PC-9 (cell line): ENCODE data around the gene TRIM61.
"Not testable (repeated sequence)": the region's sequence is repeated elsewhere in the genome, so short reads cannot be mapped to it uniquely, and the experiment has no call there.

Experiments used
- CTCF ChIP-seq: fragments of 200-600 bp; sonication (generic); conservative IDR thresholded peaks from 2 replicates; pipeline ENCODE4 v1.6.1; 2017; ENCODE audit warnings: mixed run types, antibody characterized with exemption, mild to moderate bottlenecking, moderate library complexity
- EZH2 ChIP-seq: fragments of 200-600 bp; sonication (generic); IDR thresholded peaks from 2 replicates; pipeline ENCODE4 v1.8.0; 2017; ENCODE audit warnings: antibody characterized with exemption, low read depth

GRCh38 chr4:164959421-164959820, 18.0 kb downstream of the TRIM61 start:
- TF ChIP-seq CTCF, EZH2: not testable (repeated sequence)
